ENCODE measurements around the gene MISP3. TPM values are rescaled to one million over a fixed set of nuclear protein-coding genes. Genes with fewer than 3 reads are reported as not detected.

The MISP3 gene
- total and polyA plus RNA-seq, 10 donors: 1.5 to 8.0 (median 2.0) TPM

DNA sequence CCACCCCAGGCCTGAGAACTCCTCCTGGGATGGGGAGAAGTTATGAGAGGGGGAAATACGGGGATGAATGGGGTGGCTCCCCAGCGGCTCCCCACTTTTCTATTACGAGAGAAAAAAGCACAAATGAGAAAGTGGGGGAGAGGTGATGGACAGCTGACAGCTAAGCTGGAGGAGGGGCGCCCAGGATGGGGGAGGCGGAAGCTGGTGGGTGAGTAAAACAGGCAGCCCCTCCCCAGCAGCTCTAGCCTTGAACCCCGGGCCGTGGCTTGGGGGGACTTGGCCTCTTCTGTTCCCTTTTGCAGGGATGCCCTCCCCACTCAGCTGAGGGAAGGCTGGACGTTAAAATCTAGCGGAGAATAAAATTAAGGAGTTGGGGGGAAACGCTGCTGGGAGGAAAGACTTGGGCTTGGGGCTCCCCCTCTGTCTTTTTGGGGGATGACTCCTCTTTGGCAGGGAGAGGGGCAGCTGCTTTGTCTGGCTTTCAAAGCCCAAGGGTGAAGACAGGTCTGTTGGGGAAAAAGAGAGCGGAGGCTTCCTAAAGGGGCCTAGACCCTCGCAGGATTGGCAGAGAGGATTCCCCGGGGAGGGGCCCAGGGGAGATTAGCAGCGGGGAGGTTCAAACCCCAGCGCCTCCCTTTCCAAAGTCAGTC is 19.4 kb downstream of the MISP3 start:
- H3K27me3 ChIP-seq (replicated peaks in 1 of 7): no peaks in the 10 kb centered on the region
- TF ChIP-seq, protein P1, sequence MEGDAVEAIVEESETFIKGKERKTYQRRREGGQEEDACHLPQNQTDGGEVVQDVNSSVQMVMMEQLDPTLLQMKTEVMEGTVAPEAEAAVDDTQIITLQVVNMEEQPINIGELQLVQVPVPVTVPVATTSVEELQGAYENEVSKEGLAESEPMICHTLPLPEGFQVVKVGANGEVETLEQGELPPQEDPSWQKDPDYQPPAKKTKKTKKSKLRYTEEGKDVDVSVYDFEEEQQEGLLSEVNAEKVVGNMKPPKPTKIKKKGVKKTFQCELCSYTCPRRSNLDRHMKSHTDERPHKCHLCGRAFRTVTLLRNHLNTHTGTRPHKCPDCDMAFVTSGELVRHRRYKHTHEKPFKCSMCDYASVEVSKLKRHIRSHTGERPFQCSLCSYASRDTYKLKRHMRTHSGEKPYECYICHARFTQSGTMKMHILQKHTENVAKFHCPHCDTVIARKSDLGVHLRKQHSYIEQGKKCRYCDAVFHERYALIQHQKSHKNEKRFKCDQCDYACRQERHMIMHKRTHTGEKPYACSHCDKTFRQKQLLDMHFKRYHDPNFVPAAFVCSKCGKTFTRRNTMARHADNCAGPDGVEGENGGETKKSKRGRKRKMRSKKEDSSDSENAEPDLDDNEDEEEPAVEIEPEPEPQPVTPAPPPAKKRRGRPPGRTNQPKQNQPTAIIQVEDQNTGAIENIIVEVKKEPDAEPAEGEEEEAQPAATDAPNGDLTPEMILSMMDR (IDR thresholded peaks at IDR 0.05 in 8 of 11, conservative IDR thresholded peaks at IDR 0.05 in 3 of 11): no peak
- TF ChIP-seq POLR2A (IDR thresholded peaks at IDR 0.05): no peak
- no peak for TF ChIP-seq POLR2AphosphoS5 (IDR thresholded peaks at IDR 0.05)
- H3K36me3 ChIP-seq: peaks cover 0 to 47% (median 14%) of the 10 kb centered on the region in 6 donors
- peaks cover 0 to 40% (median 23%) of the 10 kb centered on the region in 6 donors for H3K4me1 ChIP-seq
- DNase-seq: peak; percentile 88
- peaks cover 0 to 14% (median 11%) of the 10 kb centered on the region in 8 donors for H3K9me3 ChIP-seq
- H3K27ac ChIP-seq: peak overlapping the region; percentile 93 to 99 (median 96)
- WGBS, 5 donors: 8 to 13% (median 10%) methylated on average over 15 of the region's 15 CpGs
- intact Hi-C loops (cut with DNase I; ENCODE audit: low total_unique reads): no loop called here
- H3K4me3 ChIP-seq: peak overlapping the region; percentile 76 to 96 (median 85)

- DNase-seq: no peak
- H3K4me1 ChIP-seq: peaks cover 0 to 39% (median 23%) of the 10 kb centered on the region in 6 donors
- WGBS, 5 donors: 88 to 95% (median 93%) methylated on average over 9 of the region's 9 CpGs
- H3K27ac ChIP-seq: no peak overlapping the region
- H3K27me3 ChIP-seq (replicated peaks in 1 of 7): no peaks in the 10 kb centered on the region
- H3K9me3 ChIP-seq: peaks cover 0 to 14% (median 11%) of the 10 kb centered on the region in 8 donors
- TF ChIP-seq POLR2AphosphoS5 (IDR thresholded peaks at IDR 0.05) (peak in 2 of 3 donors; percentile 21 to 25), POLR2A (IDR thresholded peaks at IDR 0.05) (no peak)
- intact Hi-C loops (cut with DNase I; ENCODE audit: low total_unique reads): no loop called here
- H3K4me3 ChIP-seq: no peak overlapping the region
- H3K36me3 ChIP-seq: peaks cover 0 to 52% (median 26%) of the 10 kb centered on the region in 6 donors
Measured at GRCh38 chr19:14093117-14093823, 20.7 kb downstream of the MISP3 start.

GRCh38 chr19:14094854-14095253 is 22.3 kb downstream of the MISP3 start:
- 69 to 83% (median 72%) methylated on average over 7 of the region's 7 CpGs for WGBS, 5 donors
- H3K27me3 ChIP-seq (replicated peaks in 1 of 7): no peaks in the 10 kb centered on the region
- H3K9me3 ChIP-seq: peaks cover 0 to 14% (median 11%) of the 10 kb centered on the region in 8 donors
- H3K4me3 ChIP-seq: no peak overlapping the region
- TF ChIP-seq POLR2AphosphoS5 (IDR thresholded peaks at IDR 0.05): peak in 2 of 3 donors; percentile 58 to 64
- TF ChIP-seq, protein P1 (IDR thresholded peaks at IDR 0.05 in 8 of 11, conservative IDR thresholded peaks at IDR 0.05 in 3 of 11): no peak
- no peak for DNase-seq
- peaks cover 0 to 25% (median 15%) of the 10 kb centered on the region in 6 donors for H3K4me1 ChIP-seq
- intact Hi-C loops (cut with DNase I; ENCODE audit: low total_unique reads): no loop called here
- peaks cover 0 to 59% (median 32%) of the 10 kb centered on the region in 6 donors for H3K36me3 ChIP-seq
- peak overlapping the region in 1 of 8 donors; percentile 33 for H3K27ac ChIP-seq

GRCh38 chr19:14096272-14096992 is 23.8 kb downstream of the MISP3 start:
- no peak overlapping the region for H3K27ac ChIP-seq
- no peak for DNase-seq
- TF ChIP-seq, protein P1 (IDR thresholded peaks at IDR 0.05 in 8 of 11, conservative IDR thresholded peaks at IDR 0.05 in 3 of 11): no peak
- TF ChIP-seq POLR2AphosphoS5 (IDR thresholded peaks at IDR 0.05) (peak in 1 of 3 donors; percentile 6), POLR2A (IDR thresholded peaks at IDR 0.05) (no peak)
- H3K4me1 ChIP-seq: peaks cover 0 to 22% (median 12%) of the 10 kb centered on the region in 6 donors
- WGBS, 5 donors: 94 to 98% (median 95%) methylated on average over 11 of the region's 11 CpGs
- H3K27me3 ChIP-seq (replicated peaks in 1 of 7): no peaks in the 10 kb centered on the region
- peaks cover 0 to 14% (median 11%) of the 10 kb centered on the region in 8 donors for H3K9me3 ChIP-seq
- peaks cover 0 to 75% (median 47%) of the 10 kb centered on the region in 6 donors for H3K36me3 ChIP-seq
- intact Hi-C loops (cut with DNase I; ENCODE audit: low total_unique reads): no loop called here
- no peak overlapping the region for H3K4me3 ChIP-seq

Data from spleen (tissue), 11 donors.